OCI-LY1 (cell line): Measurements from ENCODE around the gene MSI1.

Source experiments
- H2AFZ ChIP-seq: fragments of 200-600 bp; sonication (generic), shearing (Covaris generic); 2 replicates; pipeline ENCODE4 v1.6.0; 2014; ENCODE audit warnings: antibody characterized with exemption, mild to moderate bottlenecking, low read length
- H3F3A ChIP-seq: fragments of 200-600 bp; sonication (generic), shearing (Covaris generic); 2 replicates; pipeline ENCODE4 v1.6.0; 2014; ENCODE audit warnings: mild to moderate bottlenecking, antibody characterized with exemption, low read length, moderate library complexity; ENCODE audit not compliant: insufficient read depth
- H3K27ac ChIP-seq: fragments of 200-600 bp; sonication (generic); 2 replicates; pipeline ENCODE4 v1.5.1; 2014; ENCODE audit warnings: low read length, mixed run types, mild to moderate bottlenecking, low read depth; ENCODE audit not compliant: poor library complexity, severe bottlenecking
- H3K27me3 ChIP-seq: fragments of 200-600 bp; sonication (generic); 2 replicates; pipeline ENCODE4 v1.6.0; 2014; ENCODE audit warnings: antibody characterized with exemption, mild to moderate bottlenecking, low read length, moderate library complexity; ENCODE audit not compliant: insufficient read depth
- H3K36me3 ChIP-seq: fragments of 200-600 bp; sonication (generic); 2 replicates; pipeline ENCODE4 v1.6.1; 2014; ENCODE audit warnings: mild to moderate bottlenecking, antibody characterized with exemption, low read length, moderate library complexity, mixed read lengths; ENCODE audit not compliant: insufficient read depth
- H3K4me1 ChIP-seq: fragments of 200-600 bp; sonication (generic); 2 replicates; pipeline ENCODE4 v1.5.1; 2014; ENCODE audit warnings: mild to moderate bottlenecking, low read length, moderate library complexity; ENCODE audit not compliant: insufficient read depth, severe bottlenecking
- H3K4me2 ChIP-seq: fragments of 200-600 bp; sonication (generic), shearing (Covaris generic); 2 replicates; pipeline ENCODE4 v1.6.1; 2014; ENCODE audit warnings: low read length
- H3K4me3 ChIP-seq: fragments of 200-600 bp; sonication (generic); 2 replicates; pipeline ENCODE4 v1.5.1; 2014; ENCODE audit warnings: low read length, low read depth, mild to moderate bottlenecking, mixed read lengths; ENCODE audit not compliant: poor library complexity, severe bottlenecking
- H3K79me2 ChIP-seq: fragments of 200-600 bp; shearing (Covaris generic); 2 replicates; pipeline ENCODE4 v1.6.1; 2016; ENCODE audit warnings: mixed run types, low read length, mixed read lengths; ENCODE audit not compliant: insufficient read depth
- H3K9ac ChIP-seq: fragments of 200-600 bp; sonication (generic), shearing (Covaris generic); 2 replicates; pipeline ENCODE4 v1.6.1; 2014; ENCODE audit warnings: mild to moderate bottlenecking, low read length, mixed read lengths
- H3K9me2 ChIP-seq: fragments of 200-600 bp; sonication (generic), shearing (Covaris generic); 2 replicates; pipeline ENCODE4 v1.6.1; 2014; ENCODE audit warnings: low read depth, mild to moderate bottlenecking, low read length, mixed read lengths
- H3K9me3 ChIP-seq: fragments of 200-600 bp; shearing (Covaris generic); 2 replicates; pipeline ENCODE4 v1.6.1; 2014; ENCODE audit warnings: low read length, mixed read lengths
- H4K20me1 ChIP-seq: fragments of 200-600 bp; sonication (generic), shearing (Covaris generic); 2 replicates; pipeline ENCODE4 v1.6.0; 2016; ENCODE audit warnings: mild to moderate bottlenecking, low read length; ENCODE audit not compliant: insufficient read depth
- EZH2 ChIP-seq: fragments of 200-600 bp; sonication (generic), shearing (Covaris generic); IDR thresholded peaks from 2 replicates; pipeline ENCODE4 v1.8.0; 2017; ENCODE audit warnings: borderline replicate concordance, mixed run types, mild to moderate bottlenecking, antibody characterized with exemption, low read length, moderate library complexity, mixed read lengths
- TF ChIP-seq, protein P1 (sequence below): fragments of 200-600 bp; sonication (generic), shearing (Covaris generic); IDR thresholded peaks from 2 replicates; pipeline ENCODE4 v1.5.1; 2017; ENCODE audit warnings: mild to moderate bottlenecking, antibody characterized with exemption, low read length, moderate library complexity, mixed read lengths

Gene MSI1

DNA sequence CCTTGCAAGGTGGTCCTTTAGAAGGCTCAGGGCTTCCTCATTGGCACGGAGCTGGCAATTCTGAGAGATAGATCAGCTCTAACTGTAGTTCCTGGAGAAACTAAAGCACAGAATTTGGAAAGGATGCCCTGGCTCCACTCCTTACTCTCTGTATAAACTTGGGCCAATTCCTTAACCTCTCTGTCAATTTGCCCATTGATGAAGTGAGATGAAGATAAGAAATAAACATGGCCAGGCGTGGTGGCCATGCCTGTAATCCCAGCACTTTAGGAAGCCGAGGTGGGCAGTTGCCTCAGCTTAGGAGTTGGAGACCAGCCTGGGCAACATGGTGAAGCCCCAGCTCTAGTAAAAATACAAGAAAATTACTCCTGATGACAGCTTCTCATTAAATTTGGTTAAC lies 34.9 kb upstream of the MSI1 start:
- H3K4me1 ChIP-seq = no peaks in the 10 kb centered on the region
- H3K9me3 ChIP-seq = no peaks in the 10 kb centered on the region
- H3K36me3 ChIP-seq = no peaks in the 10 kb centered on the region
- no peaks in the 10 kb centered on the region for H3F3A ChIP-seq
- no peak overlapping the region for H2AFZ ChIP-seq
- no peak overlapping the region for H3K4me2 ChIP-seq
- H3K9me2 ChIP-seq = no peaks in the 10 kb centered on the region
- no peak overlapping the region for H3K27ac ChIP-seq
- H3K9ac ChIP-seq = no peak overlapping the region
- H3K4me3 ChIP-seq = no peak overlapping the region
- no peaks in the 10 kb centered on the region for H3K27me3 ChIP-seq
- no peaks in the 10 kb centered on the region for H4K20me1 ChIP-seq
- no peak for TF ChIP-seq EZH2
- TF ChIP-seq, protein P1, sequence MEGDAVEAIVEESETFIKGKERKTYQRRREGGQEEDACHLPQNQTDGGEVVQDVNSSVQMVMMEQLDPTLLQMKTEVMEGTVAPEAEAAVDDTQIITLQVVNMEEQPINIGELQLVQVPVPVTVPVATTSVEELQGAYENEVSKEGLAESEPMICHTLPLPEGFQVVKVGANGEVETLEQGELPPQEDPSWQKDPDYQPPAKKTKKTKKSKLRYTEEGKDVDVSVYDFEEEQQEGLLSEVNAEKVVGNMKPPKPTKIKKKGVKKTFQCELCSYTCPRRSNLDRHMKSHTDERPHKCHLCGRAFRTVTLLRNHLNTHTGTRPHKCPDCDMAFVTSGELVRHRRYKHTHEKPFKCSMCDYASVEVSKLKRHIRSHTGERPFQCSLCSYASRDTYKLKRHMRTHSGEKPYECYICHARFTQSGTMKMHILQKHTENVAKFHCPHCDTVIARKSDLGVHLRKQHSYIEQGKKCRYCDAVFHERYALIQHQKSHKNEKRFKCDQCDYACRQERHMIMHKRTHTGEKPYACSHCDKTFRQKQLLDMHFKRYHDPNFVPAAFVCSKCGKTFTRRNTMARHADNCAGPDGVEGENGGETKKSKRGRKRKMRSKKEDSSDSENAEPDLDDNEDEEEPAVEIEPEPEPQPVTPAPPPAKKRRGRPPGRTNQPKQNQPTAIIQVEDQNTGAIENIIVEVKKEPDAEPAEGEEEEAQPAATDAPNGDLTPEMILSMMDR = no peak
- H3K79me2 ChIP-seq = no peaks in the 10 kb centered on the region

GRCh38 chr12:120402217-120402616 lies 33.3 kb upstream of the MSI1 start:
- Histone ChIP-seq H3K9me2 (no peaks in the 10 kb centered on the region), H3F3A (no peaks in the 10 kb centered on the region), H3K27ac (no peak overlapping the region), H3K4me3 (no peak overlapping the region), H3K4me1 (no peaks in the 10 kb centered on the region), H3K9ac (no peak overlapping the region), H3K9me3 (no peaks in the 10 kb centered on the region), H2AFZ (no peak overlapping the region), H3K36me3 (no peaks in the 10 kb centered on the region), H3K79me2 (no peaks in the 10 kb centered on the region), H3K27me3 (no peaks in the 10 kb centered on the region), H4K20me1 (no peaks in the 10 kb centered on the region), H3K4me2 (no peak overlapping the region)
- TF ChIP-seq, protein P1 = no peak
- TF ChIP-seq EZH2 = no peak

GRCh38 chr12:120399531-120399930 lies 30.6 kb upstream of the MSI1 start:
- no peak for TF ChIP-seq EZH2
- TF ChIP-seq, protein P1 = no peak
- no peak overlapping the region for H3K27ac ChIP-seq
- H3K36me3 ChIP-seq = no peaks in the 10 kb centered on the region
- no peak overlapping the region for H3K4me3 ChIP-seq
- no peaks in the 10 kb centered on the region for H3K9me3 ChIP-seq
- H3K9ac ChIP-seq = no peak overlapping the region
- H3F3A ChIP-seq = no peaks in the 10 kb centered on the region
- H3K4me1 ChIP-seq = no peaks in the 10 kb centered on the region
- no peak overlapping the region for H2AFZ ChIP-seq
- H4K20me1 ChIP-seq = no peaks in the 10 kb centered on the region
- H3K4me2 ChIP-seq = no peak overlapping the region
- no peaks in the 10 kb centered on the region for H3K79me2 ChIP-seq
- H3K27me3 ChIP-seq = no peaks in the 10 kb centered on the region
- no peaks in the 10 kb centered on the region for H3K9me2 ChIP-seq
